Femur (tissue), 1 donor: ENCODE results near the gene PASD1.
"Not testable (repeated sequence)": the region's sequence is repeated elsewhere in the genome, so short reads cannot be mapped to it uniquely, and the experiment has no call there.

Source experiments
- DNase-seq: peaks from one replicate; pipeline ENCODE4 v3.0.0-alpha.2; 2017

The PASD1 gene

DNA sequence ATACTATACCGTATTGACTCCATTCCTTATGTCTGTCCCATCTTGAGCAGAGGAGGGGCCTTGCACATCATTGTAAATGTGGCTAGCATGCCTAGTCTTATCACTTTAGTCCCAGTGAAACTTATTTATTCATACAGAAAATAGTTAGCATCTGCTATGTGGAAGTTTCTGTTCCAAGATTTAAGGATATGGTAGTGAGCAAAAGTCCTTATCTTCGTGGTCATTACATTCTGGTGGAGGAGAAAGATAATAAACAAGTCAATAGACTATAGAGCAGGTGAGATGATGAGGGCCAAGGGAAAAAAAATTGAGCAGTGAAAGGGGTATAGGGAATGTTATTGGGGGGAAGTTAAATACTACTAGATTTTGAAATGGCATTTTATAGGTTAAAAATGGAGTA is 68.3 kb downstream of the PASD1 start:
- DNase-seq: no peak

DNA sequence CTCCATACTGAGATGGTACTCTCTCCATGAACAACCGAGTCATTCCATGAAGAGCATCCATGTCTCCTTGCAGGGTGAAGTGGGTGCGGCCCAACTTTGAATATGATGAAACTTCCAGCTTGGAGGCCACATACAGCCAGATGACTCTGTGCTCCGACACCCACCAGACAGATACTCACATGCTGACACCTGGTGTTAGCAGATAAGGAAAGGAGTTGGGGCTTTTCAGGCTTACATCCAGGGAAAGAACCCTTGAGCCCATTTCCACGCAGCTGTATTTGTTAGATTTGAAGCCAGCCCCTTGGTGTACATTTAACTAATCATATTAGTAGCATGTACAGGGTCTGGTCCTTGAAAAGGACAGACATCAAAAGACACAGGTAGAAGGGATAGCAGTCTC is 69.7 kb downstream of the PASD1 start:
- DNase-seq: no peak

DNA sequence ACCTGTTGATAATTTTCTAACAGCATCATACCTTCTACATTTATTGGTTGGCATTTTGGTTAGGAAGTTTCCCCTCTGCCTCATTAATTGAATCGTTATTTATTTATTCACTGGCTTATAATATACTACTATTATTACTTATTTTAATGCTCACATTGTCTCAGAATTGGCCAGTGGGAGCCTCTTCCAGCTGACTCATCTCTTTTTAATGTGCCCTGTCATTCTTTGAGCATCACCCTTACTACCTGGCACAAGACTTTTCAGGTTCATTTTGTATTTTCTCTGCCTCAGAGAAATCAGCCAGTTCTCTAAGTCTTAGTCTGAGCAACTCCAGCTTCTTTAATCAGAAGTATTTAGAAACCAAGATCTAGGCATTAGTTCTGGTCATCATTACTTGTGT is 71.5 kb downstream of the PASD1 start:
- DNase-seq: no peak

DNA sequence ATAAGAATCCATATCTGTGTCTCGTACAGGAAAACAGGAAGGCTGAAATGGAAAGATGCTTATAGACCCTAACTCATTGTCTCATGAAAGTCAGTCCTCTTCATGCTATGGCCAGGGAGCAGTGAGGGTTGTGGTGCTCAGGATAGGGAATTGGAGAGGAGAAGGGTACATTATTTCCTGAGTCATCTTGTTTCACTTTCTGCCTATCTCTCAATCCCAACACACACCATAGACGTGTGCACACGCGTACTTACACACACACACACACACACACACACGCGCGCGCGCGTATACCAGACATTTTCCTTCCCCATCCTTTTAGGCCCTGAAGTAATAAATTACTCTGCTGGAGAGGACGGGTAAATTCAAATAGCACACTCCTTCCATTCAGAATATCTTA is 78.1 kb downstream of the PASD1 start:
- no peak for DNase-seq

DNA sequence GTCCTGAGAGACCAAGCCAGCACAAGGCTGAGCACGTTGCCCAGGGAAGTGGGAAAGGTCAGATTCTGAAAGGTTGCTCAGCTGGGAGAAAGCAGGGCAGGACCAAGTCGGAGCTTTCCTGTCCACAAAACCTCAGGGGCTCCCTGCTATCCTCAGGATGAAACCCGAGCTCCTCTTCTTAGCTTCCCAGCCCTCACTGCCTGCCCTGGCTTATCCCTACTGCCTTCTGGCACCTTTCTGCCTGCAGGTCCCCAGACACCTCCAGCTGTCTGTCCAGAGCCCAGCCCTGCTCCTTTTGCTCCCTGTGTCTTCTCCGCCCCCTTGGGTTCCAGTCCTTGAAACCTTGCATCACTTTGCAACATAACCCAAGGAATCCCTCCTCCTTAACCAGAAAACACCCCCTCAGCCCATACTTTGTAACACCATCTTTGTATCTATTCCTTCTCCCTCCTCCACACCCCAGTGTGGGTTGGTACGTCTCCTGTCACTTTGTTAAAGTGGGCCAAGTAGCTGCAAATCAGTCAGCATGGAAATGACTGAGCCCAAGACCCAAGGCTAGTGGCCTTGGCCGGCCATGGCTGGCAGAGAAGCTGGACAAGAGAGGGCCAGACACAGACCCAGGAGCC is 111.8 kb downstream of the PASD1 start:
- DNase-seq: no peak

DNA sequence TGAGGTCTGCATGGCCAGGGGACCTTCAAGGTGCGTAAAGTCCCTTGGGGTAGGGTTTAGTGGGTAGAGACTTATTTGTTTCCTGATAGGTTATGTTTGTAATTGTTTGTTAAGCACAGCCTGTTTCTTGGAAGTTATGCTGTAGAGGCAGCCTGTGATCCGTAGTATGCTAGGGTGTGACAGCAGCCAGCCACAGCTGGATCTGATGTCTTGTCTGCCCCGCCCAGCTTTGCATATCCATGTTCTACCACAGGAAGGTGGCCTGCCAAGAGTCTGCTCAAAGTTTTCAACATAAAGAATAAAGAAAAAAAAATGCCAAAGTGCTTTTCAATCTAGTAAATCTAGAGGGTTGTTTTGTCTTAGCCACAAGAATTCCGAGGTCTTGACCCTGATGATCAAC is 112.7 kb downstream of the PASD1 start:
- no peak for DNase-seq

DNA sequence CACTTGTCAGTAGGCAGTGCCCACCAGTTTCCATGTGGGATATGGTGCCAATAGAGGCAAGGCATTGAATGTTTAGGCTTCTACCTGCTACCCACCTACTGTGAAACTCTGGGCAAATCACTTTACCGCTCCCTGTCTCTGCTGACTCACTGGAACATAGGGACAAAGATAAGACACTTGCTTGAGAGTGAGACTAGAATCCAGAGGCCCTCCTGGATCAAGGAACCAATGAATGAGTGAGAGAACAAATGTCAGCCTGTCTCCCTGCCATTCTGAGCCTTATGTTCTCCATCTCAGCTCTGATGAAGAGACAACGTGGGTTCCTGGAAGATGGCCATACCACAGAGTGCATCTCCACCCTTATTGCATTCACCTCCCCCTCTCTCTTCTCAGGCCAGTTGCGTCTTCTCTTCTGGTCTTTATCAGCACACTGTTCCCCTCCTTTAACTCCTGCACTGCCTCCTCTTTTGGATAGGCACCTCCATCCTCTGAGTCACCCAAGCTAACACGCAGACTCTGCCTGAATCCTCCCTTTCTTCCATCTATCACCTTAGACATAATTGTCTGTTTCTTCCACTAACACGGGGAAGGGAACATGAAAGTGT is 116.4 kb downstream of the PASD1 start:
- DNase-seq: no peak

DNA sequence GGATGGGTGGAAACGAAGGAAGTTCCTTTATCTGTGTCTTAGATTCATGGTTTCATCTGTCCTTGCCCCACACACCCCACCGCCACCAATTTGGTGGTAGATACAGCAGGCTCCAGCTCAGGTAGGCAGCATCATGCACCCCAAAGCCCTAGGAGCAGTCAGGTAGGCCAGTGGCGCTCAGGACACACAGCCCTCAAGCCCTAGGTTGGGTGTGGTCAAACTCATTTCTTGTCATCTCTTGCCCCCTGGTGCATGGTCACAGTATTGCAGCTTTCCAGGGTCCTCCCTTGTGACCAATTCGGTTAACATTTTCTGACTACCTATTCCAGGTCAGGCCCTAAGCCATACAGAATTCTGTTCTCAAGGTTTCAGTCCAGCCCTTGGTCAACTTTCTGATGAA is 117.3 kb downstream of the PASD1 start:
- no peak for DNase-seq

DNA sequence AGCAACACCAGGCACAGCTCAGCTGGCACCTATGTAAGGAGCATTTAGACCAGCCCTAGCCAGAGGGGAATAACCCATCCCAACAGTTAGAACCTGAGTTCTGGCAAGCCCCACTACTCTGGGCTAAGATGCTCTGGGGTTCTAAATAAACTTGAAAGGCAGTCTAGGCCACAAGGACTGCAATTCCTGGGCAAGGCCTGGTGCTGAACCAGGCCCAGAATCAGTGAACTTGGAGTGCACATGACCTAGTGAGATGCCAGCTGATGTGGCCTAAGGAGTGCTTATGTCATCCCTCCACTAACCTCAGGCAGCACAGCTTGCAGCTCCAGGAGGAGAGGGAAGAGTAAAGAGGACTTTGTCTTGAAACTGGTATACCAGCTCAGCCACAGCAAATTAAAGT is 124.2 kb downstream of the PASD1 start:
- DNase-seq: no peak

DNA sequence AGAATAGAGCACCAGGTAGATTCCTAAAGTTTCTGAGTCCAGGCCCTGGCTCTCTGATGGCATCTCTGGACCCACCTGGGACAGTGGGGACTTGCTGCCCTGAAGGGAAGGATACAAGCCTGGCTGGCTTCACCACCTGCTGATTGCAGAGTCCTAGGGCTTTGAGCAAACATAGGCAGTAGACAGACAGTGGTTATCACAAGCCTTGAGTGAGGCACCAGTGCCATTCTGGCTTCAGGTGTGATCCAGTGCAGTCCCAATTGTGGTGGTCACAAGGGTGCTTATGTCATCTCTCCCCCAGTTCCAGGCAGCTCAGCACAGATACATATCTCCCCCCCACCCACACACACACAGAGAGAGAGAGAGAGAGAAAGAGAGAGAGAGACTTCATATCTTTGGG is 125.2 kb downstream of the PASD1 start:
- no peak for DNase-seq

DNA sequence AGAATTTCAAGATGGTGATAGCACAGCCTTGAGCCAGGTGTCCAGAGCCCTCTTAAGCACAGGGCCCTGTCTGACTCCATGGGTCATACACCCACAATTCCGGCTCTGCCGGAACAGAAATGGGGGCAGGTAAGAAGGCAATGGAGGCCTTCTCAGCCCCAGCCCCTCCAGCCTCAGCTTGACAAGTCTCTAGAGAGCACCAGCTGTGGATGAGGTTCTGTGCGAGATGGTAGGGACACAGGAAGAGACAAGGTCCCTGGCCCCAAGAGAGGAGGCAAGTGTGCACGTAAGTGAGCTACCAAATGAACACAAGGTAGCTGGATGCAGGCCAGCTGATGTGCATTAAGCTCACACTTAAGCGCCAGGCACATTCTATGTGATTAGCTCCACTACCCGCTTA is 129.3 kb downstream of the PASD1 start:
- no peak for DNase-seq

DNA sequence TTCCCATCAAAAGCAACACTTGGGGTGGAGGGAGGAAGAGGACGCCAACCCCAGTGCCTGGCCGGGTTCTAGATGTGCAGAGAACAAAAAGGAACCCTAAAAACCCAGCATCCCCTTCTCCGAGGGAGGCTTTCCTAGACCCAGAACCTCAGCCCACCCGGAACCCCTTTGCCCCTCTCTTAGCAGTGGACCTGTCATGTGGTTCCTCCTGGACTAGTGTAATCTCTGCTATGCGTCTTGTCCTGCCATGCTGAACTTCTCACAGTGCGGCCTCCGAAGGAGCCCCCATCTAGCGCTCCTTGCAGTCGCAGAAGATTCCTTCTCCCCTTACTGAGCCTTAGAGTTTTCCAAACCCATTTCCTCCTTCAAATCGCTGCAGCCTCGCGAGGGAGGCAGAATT is 130.6 kb downstream of the PASD1 start:
- DNase-seq: no peak

DNA sequence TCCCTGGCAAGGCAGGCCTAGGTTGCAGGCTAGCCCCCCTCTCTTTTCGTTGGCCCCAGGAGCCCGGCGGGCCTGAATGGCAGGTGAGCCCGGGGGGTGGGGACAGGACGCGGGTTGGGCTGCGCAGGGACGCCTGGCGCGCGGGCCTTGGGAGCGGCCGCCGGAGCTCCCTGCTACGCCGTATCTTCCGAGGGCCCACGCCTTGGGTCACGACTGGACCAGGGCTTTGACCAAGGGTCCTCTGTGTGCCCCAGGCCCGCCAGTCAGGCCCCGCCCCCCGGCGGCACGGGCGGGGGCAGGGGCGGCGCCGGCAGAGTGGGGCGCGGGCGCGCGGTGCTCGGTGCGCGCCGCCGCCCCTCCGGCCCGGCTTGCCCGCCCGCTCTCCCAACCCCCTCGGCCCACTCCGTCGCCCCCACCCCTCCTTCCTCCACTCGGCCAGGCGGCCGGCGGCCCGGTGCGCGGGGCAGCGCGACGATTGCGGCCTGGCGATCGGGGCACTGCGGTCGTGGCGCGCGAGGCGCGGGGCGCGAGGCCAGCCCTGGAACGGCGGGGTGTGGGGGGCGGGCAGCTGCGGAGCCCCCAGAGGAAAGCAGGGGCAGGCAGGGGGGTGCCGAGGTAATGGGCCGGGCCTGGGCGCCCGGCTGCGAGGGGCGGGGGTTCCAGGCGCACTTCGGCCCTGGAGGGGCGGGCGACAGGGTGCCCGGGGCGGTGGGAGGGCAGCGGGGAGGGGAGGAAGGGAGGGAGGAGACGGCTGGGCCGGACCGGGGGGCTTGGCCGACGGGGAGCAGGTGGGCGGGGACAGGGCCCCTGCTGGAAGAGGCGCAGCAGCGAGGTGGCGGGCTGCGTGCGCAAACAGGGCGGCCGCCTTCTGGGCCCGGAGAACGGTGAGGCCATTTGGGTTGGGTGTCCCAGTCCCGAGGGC is 131.4 kb downstream of the PASD1 start, which contains the start of gene PRRG3:
Gene PRRG3, plus strand, starts transcription at position 798 of the 922 bp plus-strand sequence. CDS start 3,357 bp downstream, outside the sequence.
- peak; percentile 74 for DNase-seq

DNA sequence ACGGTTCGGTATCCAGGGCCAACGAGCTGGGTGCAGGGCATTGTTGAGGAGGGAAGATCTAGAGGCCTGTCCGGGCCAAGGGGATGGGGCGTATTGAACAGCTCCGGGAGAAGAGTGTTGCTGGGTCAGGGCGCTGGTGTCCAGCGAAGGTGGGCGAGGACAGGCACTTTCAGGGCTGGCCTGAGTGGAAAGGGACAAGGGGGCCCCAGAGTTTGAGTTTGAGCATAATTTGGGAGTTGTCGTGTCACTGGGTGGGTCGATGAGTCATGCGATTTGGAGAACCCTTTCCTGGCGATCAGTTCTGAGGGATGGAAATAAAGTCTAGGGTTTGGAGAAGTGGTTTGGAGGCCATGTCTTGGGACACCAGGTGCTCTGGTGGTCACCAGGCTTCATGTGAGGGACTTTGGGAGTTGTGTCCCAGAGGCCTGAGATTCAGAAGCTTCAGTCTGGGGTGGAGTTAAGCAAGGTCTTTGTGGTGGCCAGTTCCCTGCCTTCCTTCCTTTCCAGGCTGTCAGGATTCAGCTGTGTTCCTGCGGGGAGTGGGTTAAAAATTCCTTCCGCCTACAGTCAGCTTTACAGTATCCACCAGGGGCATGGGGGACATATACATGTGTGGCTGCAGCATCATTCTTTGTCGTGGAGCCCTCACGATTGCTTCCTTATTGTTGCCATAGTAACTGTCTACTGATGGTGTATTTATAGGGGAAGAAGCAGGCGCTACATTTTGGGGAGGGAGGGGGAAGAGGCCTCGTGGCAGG is 132.3 kb downstream of the PASD1 start:
- peak; percentile 39 for DNase-seq

DNA sequence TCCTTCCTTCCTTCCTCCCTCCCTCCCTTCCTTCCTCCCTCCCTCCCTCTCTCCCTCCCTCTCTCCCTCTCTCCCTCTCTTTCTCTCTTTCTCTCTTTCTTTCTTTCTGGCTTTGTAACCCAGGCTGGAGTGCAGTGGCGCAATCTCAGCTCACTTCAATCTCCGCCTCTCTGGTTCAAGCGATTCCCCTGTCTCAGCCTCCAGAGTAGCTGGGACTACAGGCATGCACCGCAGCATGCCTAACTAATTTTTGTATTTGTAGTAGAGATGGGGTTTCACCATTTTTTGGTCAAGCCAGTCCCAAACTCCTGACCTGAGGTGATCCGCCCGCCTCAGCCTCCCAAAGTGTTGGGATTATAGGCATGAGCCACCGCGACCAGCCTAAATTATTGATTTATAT is 133.6 kb downstream of the PASD1 start:
- DNase-seq: not testable (repeated sequence)

DNA sequence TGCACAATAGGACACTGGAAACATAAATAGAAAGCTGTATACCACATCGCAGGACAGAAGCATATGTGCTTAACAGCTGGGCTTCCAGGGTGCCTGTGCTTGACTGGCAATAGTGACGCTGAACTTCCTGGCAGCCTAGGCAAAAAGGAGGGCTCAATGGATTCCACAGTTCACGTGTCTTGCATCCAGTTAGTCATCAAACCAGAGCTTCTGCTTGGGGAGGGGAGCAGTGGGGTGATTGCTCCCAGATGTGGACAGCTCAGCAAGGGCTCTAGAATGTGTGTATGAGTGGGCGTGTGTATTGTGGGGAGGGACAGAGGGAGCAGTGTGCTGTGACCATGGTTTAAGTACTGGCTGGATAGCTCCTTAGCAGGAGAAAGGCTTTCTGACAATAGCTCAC is 134.0 kb downstream of the PASD1 start:
- peak; percentile 87 for DNase-seq

DNA sequence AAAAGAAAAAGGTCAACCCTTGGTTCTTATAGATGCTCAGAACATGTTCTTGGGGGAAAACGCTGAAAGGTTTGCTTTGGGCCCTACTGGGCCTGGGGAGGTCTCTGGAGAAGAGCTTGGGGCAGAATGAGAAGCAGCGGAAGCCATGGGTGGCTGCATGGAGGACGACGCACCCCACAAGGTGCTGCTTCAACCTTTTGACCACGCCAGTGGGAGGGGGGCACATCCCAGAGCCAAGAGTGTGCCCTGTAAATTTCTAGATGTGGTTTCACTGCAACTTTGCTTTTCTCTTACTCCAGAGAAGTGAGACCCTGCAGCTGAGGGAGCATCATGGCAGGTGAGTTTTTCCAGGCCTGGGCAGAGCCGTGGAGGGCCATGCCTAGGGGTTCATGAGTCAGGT is 135.0 kb downstream of the PASD1 start:
- no peak for DNase-seq

DNA sequence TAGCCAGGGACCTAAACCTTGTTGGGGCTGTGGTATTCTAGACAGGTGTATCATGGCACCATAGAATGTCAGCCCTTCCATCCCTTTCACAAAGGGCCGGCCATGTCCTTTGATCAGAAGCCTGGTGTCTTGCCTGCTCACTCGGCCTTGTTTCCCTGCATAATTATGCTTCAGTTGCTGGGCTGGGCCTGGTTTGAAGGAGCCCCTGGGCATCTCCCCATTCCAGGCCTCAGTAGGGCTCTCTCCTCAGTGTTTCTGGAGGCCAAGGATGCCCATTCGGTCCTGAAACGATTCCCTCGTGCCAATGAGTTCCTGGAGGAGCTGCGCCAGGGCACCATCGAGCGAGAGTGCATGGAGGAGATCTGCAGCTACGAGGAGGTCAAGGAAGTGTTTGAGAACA is 136.3 kb downstream of the PASD1 start:
- no peak for DNase-seq

DNA sequence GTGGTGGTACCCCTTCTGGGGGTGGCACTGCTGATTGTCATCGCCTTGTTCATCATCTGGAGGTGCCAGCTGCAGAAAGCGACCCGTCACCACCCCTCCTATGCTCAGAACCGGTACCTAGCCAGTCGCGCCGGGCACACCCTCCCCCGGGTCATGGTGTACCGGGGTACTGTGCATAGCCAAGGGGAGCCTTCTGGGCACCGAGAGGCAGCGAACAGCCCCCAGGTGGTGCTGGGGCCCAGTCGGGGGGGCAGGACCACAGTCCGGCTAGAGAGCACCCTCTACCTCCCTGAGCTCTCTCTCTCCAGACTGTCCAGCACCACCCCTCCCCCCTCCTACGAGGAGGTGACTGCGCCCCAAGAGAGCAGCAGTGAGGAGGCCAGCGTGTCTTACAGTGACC is 137.1 kb downstream of the PASD1 start:
- DNase-seq: no peak

DNA sequence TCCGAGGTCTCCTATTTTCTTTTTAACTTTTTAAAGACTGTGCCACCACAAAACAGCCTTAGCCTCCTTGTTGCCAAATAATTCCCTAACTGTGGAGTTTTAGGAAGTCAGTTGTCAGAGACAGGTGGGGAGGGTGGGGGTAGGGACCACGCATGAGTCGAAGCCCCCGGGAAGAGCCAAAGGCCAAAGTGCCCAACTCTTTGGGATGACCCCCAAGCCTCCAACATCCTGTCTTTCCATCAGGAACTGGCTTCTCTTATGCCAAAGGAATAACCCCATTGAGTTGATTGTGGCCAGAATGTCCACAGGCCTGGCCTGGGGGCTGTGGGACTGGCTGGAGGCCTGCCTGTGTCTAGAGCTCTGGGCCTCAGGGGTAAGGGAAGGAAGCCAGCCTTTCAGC is 137.6 kb downstream of the PASD1 start:
- no peak for DNase-seq

DNA sequence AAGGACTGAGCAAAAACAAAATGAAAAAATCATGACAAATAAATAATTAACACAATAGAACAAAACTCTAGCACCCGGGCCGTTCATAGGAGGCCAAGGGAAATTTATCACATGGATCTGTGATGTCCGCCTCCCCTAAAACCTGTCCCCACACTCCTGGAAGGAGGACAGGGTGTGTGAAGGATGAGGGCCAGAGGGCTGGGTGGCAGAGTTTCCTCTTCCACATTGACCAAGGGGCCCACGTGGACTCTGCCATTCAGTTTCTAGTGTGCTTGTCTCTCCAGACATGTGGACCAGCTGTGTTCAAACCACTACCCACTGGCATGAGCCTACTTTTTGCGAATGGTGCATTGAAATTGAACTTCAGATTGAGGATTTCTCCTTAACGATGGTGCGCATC is 138.1 kb downstream of the PASD1 start:
- DNase-seq: no peak

DNA sequence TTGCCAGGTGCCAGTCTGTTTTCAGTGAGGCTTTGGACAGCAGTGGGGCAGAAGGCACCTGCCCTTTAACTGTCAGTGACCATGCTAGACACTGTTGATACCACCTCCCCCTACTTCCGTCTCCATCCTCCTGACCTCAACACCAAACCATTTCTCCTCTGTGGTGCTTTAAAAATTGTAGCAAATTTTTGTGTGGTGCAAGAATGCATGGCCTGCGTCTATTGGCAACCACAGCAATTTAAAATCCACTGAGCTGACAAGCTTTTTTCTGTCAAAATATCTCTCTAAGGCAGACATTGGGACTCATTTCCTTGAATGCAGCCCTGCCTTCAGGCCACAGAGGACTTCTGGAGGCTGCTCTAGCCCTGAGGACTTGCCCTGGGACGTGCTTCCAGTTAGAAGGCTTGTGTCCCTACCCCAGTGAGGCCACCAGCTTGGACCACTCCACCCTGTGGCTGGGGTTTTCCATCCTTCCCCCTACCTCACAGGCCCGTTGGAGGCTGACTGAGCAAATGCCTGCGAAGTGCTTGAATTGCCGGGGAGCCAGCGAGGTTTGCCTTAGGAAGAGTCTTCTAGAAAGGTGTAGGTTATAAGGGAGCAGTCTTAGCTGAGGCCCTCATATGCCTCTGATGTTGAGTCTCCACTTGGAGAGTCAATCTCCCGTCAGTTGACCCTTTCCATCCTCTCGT is 138.7 kb downstream of the PASD1 start:
- no peak for DNase-seq
